ENCODE data around the gene HPS3.
"Not testable (repeated sequence)": the region's sequence is repeated elsewhere in the genome, so short reads cannot be mapped to it uniquely, and the experiment has no call there.

Gene HPS3

GRCh38 chr3:149129326-149130205, at the start of gene HPS3:
Gene HPS3, plus strand, starts transcription at chr3:149129638. Its CDS starts 86 bp downstream, at chr3:149129724.
- peak; percentile 97 for DNase-seq (ENCODE audit: low spot score)

DNA sequence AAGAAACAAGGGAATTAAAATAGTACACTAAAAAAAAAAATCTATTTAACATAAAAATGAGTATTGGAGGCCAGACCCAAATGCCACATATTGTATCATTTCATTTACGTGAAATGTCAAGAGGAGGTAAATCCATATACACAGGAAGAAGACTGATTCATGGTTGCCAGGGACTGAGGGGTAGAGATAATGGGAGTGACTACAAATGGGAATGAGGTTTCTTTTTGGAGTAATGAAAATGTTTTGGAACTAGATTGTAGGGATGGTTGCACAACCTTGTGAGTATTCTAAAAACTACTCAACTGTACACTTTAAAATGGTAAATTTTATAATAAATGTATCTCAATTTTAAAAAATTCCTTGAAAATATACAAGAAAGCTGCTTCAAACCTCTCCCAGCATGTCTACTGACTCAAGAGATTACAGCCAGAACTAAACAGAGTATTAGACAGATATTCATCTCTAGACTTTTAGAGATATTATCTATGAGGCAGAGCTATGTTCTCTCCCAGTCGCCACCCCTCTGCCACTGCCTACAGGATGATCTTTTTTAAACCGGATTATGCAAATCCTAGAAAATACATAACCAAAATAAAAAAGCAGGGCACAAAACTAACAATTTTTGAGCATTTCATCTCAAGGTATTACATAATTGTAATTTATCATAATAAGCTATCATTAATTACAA, 49.3 kb upstream of the HPS3 start:
- DNase-seq (ENCODE audit: low spot score) = no peak

DNA sequence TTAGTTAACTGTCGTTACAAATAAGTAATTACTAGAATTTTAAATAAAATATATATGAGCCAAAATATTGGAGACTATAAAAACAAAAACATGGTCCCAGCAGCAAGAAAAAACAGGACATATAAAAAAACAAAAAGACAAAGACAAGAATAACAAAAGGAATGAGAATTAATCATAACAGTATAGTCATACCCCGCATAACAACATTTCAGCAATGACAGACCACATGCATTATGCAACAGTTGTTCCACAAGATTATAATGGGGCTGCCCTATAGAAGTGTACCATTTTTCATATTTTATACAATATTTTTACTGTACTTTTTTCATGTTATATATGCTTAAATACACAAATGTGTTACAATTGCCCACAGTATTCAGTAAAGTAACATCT, 48.7 kb upstream of the HPS3 start:
- DNase-seq (ENCODE audit: low spot score) = no peak

GRCh38 chr3:149081772-149082171, 47.7 kb upstream of the HPS3 start:
- DNase-seq (ENCODE audit: low spot score) = no peak

DNA sequence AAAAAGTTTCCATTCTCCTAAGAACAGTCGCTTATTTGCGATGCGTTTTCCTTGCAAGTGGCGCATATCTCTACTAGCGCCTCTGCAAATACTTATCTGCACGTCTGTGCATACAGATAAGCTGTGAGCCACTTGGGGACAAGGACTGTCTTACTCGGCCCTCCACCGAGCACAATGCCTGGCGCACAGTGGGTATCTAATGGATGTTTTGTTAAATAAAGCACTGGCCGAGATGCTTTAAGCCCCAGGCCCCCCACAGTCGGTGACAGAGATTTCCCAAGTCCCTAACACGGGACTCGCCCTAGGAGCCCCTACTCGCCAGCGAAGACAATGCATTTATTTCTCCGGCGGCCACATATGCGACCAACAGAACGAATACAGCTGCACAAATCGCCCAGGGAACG, 43.6 kb upstream of the HPS3 start:
- DNase-seq (ENCODE audit: low spot score) = peak; percentile 29

GRCh38 chr3:149086232-149086988, 43.0 kb upstream of the HPS3 start, which contains the start of gene HLTF:
Gene HLTF, minus strand, starts transcription at chr3:149086533. Its CDS starts 197 bp downstream, at chr3:149086336.
- peak; percentile 96 for DNase-seq (ENCODE audit: low spot score)

DNA sequence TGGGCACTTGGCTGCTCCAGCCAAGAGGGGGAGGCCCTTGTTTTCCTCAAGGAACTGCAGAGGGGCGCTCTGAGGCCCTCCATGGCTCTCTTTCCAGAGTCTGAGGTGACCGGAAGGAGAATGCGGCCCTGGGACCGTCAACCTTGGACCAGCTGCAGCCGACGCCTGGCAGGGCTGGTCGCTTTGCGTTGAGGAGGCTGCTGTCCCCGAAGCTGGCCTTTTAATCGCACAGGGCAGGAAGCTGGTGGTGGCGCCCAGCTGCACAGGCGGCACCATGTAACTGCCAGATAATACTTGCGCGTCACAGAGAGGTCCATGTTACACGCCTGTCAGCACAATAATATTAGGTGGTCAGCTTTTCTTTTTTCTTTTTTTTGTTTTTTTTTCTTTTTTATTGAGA, 42.2 kb upstream of the HPS3 start:
- DNase-seq (ENCODE audit: low spot score) = no peak

GRCh38 chr3:149089395-149089794, 40.0 kb upstream of the HPS3 start:
- no peak for DNase-seq (ENCODE audit: low spot score)

- DNase-seq (ENCODE audit: low spot score) = no peak
These were observed 39.0 kb upstream of the HPS3 start for GRCh38 chr3:149090461-149090860.

- no peak for DNase-seq (ENCODE audit: low spot score)
These were observed 38.5 kb upstream of the HPS3 start for GRCh38 chr3:149090907-149091306.

DNA sequence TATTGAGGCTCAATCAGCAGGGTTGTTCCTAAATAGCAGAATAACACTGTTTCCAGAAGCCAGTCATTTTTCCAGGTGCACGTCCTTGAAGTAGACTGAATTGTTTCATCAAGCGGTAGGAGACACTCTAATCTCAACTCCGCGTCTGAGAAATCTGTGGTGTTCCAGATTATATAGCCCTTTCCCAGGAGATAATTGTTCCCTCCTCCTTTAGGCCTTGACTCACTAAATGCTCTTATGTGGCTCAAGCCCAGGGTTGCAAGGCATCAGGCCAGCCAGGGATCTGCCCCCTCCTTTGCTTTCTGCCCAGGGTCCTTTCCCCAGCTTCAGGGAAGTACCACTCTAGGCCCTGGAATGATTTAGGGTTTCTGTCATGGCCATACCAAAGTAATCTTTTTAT, 37.5 kb upstream of the HPS3 start:
- DNase-seq (ENCODE audit: low spot score) = no peak

DNA sequence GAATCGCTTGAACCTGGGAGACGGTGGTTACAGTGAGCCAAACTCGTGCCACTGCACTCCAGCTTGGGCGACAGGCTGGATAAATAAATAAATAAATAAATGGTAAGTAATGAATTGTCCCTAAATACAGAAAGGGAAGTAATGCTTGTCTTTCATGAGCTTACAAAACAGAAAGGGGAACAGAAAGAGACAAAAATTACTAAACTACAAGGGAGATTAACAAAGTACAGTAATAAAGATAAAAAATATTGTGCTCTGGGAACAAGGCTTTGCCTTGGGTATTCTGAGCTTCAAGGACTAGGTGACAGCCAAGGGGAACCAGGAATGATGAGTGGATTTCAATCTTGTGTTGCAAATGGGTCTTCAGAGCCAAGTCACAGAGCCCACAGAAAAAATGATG, 34.0 kb upstream of the HPS3 start:
- DNase-seq (ENCODE audit: low spot score) = no peak

DNA sequence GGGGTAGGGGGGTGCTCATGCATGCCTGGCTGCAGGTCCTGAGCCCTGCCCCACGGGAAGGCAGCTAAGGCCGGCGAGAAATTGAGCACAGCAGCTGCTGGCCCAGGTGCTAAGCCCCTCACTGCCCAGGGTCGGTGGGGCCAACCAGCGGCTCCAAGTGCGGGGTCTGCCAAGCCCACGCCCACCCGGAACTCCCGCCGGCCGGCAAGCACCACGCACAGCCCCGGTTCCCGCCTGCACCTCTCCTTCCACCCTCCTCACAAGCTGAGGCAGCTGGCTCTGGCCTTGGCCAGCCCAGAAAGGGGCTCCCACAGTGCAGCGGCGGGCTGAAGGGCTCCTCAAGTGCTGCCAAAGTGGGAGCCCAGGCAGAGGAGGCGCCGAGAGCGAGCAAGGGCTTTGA, 31.5 kb upstream of the HPS3 start:
- DNase-seq (ENCODE audit: low spot score) = not testable (repeated sequence)

DNA sequence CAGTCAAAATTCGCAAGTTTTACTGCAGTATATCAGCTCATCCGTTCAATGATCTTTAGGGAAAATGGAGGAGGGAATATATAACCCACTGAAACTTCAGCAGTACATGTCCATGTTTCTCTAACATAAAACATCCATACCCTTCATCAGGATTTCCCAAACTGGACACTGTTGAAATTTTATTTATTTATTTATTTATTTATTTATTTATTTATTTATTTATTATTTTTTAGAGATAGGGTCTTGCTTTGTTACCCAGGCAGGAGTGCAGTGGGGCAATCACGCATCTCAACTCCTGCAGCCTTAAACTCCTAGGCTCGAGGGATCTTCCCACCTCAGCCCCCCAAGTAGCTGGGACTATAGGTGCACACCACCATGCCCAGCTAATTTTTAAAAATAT, 28.3 kb upstream of the HPS3 start:
- DNase-seq (ENCODE audit: low spot score) = no peak

GRCh38 chr3:149101641-149102040, 27.8 kb upstream of the HPS3 start:
- DNase-seq (ENCODE audit: low spot score) = no peak

- DNase-seq (ENCODE audit: low spot score) = no peak
These were observed 25.0 kb upstream of the HPS3 start for GRCh38 chr3:149104484-149104883.

DNA sequence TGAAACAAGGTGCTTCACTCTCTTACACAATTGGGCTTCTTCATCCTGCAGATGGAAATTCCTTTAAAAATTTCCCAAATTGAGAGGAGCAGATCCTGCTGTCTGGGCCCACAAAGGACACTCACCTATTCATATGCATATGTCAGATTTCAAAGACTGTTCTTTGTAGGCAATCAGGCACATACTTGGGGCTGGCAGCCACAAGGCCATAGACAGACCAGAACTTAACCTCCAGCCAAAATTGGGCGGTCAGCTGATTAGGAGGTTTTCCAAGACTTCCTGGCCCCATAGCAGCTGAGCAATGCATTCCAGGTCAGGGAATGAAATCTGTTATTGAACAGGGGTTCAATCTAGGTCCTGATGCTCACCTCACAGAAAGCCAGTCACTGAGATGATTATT, 15.0 kb upstream of the HPS3 start:
- DNase-seq (ENCODE audit: low spot score) = no peak

DNA sequence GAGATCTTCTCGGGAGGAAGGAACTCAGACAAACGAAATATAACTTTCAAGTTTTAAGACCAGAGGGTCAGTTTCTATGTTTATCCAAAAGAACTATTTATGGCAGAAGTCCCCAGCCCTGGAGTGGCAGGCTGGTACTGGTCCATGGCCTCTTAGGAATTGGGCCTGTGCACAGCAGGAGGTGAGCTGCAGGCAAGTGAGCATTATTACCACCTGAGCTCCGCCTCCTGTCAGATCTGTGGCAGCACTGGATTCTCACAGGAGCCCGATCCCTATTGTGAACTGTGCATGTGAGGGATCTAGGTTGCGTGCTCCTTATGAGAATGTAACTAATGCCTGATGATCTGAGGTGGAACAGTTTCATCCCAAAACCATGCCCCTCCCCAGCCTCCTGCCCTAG, 14.3 kb upstream of the HPS3 start:
- no peak for DNase-seq (ENCODE audit: low spot score)

- DNase-seq (ENCODE audit: low spot score) = no peak
These were observed 10.7 kb upstream of the HPS3 start for GRCh38 chr3:149118724-149119123.

DNA sequence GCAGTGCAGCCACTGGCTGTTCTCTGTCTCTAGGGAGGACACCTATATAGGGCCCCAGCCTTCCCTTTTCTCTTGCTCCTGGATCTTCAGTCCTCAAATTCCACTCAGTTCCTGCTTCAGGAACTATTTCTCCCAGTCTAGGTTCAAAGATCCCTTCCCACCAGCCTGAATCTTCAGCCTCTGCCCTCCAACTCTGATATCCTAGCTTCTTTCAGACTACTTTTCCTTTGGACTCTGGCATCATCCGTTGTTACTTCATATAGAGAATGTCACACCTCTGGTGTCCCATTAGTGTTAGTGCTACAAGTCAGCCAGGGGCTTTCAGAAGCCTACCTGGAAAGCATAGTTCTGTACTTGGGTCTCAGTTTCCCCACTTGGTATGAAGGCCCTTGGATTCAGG, 10.0 kb upstream of the HPS3 start:
- DNase-seq (ENCODE audit: low spot score) = no peak

DNA sequence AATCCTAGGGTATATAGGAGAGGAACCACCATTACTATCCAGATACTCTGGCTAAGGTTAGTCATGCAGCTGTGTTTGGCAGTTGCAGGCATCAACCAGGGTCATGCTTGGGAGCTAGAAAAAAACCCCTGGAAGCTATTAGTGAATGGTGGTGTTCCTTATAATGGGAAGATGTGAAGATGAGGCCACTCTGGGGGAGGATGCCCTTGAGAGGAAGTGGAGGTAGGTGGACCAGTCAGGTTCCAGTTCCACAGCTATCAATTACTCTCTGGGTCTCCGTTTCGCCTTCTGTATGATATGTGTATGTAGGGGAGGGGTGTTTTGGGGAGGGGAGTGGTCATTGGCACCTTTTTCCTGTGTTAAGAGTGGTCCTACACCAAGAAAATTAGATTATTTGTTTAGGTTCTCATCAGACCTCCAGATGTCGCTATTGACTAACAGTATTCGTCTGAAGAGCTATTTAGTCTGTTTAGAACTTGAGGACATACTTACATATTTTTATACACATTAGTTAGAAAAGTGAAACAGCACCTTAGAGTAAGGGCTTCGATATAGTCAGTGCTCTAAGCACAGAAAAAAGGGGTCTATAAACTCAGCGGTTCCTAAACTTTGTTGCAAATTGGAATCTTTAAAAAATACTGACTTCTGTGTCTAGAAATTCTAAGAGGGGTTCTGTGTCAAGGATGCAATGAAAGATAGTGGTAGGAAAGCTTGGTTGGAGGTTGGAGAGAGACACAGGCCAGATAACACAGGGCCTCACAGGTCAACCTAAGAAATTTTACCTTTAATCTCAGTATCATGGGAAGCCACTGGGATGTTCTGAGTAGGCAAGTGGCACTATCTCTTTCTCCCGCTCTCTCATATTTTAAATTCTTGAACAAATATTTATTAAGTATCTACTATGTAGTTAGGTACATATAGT, 9.1 kb upstream of the HPS3 start:
- peak; percentile 64 for DNase-seq (ENCODE audit: low spot score)

Measured in AG08396 (cell line).